Measurements from ENCODE around the gene ZNF549. TPM values are rescaled to one million over a fixed set of nuclear protein-coding genes. Genes with fewer than 3 reads are reported as not detected.
"Not testable (repeated sequence)": the region's sequence is repeated elsewhere in the genome, so short reads cannot be mapped to it uniquely, and the experiment has no call there.

ZNF549 gene
- polyA plus RNA-seq (2013, experiment 1 of 2): 4.6 TPM
- polyA plus RNA-seq (2013, experiment 2 of 2): 4.7 TPM

- Histone ChIP-seq H2BK5ac (ENCODE audit: low read length) (no peak within 1 kb of the TSS), H3K56ac (ENCODE audit: low read length) (peak within 1 kb of the TSS; percentile 86), H2BK120ac (ENCODE audit: low read depth, low read length) (no peak within 1 kb of the TSS), H3K36me3 (ENCODE audit: control insufficient read depth, insufficient read depth, low read length) (no peaks in the 10 kb centered on the region), H3K4me1 (ENCODE audit: control insufficient read depth, low read depth, low read length) (peaks cover 2% of the 10 kb centered on the region), H3K4me3 (ENCODE audit: low read length) (peak within 1 kb of the TSS; percentile 64), H4K8ac (ENCODE audit: low read depth, low read length) (peak within 1 kb of the TSS; percentile 56), H4K5ac (ENCODE audit: low read length) (no peak within 1 kb of the TSS), H3K27ac (ENCODE audit: low read depth, low read length) (peak within 1 kb of the TSS; percentile 39), H3K27me3 (ENCODE audit: insufficient read depth, low read length, poor library complexity) (no peaks in the 10 kb centered on the region), H3K79me1 (ENCODE audit: low read length) (peaks cover 20% of the 10 kb centered on the region), H2BK15ac (replicated peaks; ENCODE audit: low read depth) (no peak within 1 kb of the TSS), H2AK5ac (ENCODE audit: low read length) (no peak within 1 kb of the TSS), H3K23ac (ENCODE audit: low read length) (no peak within 1 kb of the TSS), H3K79me2 (ENCODE audit: control insufficient read depth, insufficient read depth, low read length) (peaks cover 21% of the 10 kb centered on the region), H3K9ac (ENCODE audit: low read length) (peak within 1 kb of the TSS; percentile 77), H3K4ac (ENCODE audit: low read depth, low read length) (no peak within 1 kb of the TSS), H3K18ac (ENCODE audit: low read length) (no peak within 1 kb of the TSS), H3K4me2 (ENCODE audit: low read length) (peak within 1 kb of the TSS; percentile 95)
- WGBS (ENCODE audit: extremely low coverage, insufficient coverage, low lambda C conversion rate): no CpG with 5 or more reads among the region's 64 CpGs
- DNase-seq: peak; percentile 98
Observed at GRCh38 chr19:57527136-57527881, at the start of gene ZNF549. TSS of gene ZNF549 (plus strand) at chr19:57527356. CDS start at chr19:57527574, 218 bp downstream.

- not testable (repeated sequence) for H3K4me2 ChIP-seq (ENCODE audit: low read length); H3K4ac ChIP-seq (ENCODE audit: low read depth, low read length); H4K5ac ChIP-seq (ENCODE audit: low read length); H3K4me1 ChIP-seq (ENCODE audit: control insufficient read depth, low read depth, low read length); H3K27me3 ChIP-seq (ENCODE audit: insufficient read depth, low read length, poor library complexity); H2AK5ac ChIP-seq (ENCODE audit: low read length); H3K36me3 ChIP-seq (ENCODE audit: control insufficient read depth, insufficient read depth, low read length); H3K79me1 ChIP-seq (ENCODE audit: low read length); H2BK120ac ChIP-seq (ENCODE audit: low read depth, low read length); H2BK5ac ChIP-seq (ENCODE audit: low read length); H3K79me2 ChIP-seq (ENCODE audit: control insufficient read depth, insufficient read depth, low read length); H3K23ac ChIP-seq (ENCODE audit: low read length); H4K8ac ChIP-seq (ENCODE audit: low read depth, low read length); H2BK15ac ChIP-seq (replicated peaks; ENCODE audit: low read depth)
- H3K9ac ChIP-seq (ENCODE audit: low read length): peak within 1 kb of the TSS; percentile 84
- 100% methylated on average over 2 of the region's 69 CpGs for WGBS (ENCODE audit: extremely low coverage, insufficient coverage, low lambda C conversion rate)
- peak within 1 kb of the TSS; percentile 88 for H3K56ac ChIP-seq (ENCODE audit: low read length)
- DNase-seq: peak; percentile 95
- H3K18ac ChIP-seq (ENCODE audit: low read length): peak within 1 kb of the TSS; percentile 54
- H3K4me3 ChIP-seq (ENCODE audit: low read length): peak within 1 kb of the TSS; percentile 80
- H3K27ac ChIP-seq (ENCODE audit: low read depth, low read length): peak within 1 kb of the TSS; percentile 46
Observed at GRCh38 chr19:57487477-57488298, 39.5 kb upstream of the ZNF549 start, which contains the start of gene ZNF419. TSS of gene ZNF419 (plus strand) at chr19:57487750. CDS start at chr19:57487951, 201 bp downstream.

- not testable (repeated sequence) for H3K56ac ChIP-seq (ENCODE audit: low read length); H3K27ac ChIP-seq (ENCODE audit: low read depth, low read length); DNase-seq; H3K9ac ChIP-seq (ENCODE audit: low read length); H3K4me1 ChIP-seq (ENCODE audit: control insufficient read depth, low read depth, low read length); H2BK120ac ChIP-seq (ENCODE audit: low read depth, low read length); H3K36me3 ChIP-seq (ENCODE audit: control insufficient read depth, insufficient read depth, low read length); H3K4me3 ChIP-seq (ENCODE audit: low read length); H2AK5ac ChIP-seq (ENCODE audit: low read length); H3K79me2 ChIP-seq (ENCODE audit: control insufficient read depth, insufficient read depth, low read length); H3K27me3 ChIP-seq (ENCODE audit: insufficient read depth, low read length, poor library complexity); H3K18ac ChIP-seq (ENCODE audit: low read length); H3K4ac ChIP-seq (ENCODE audit: low read depth, low read length); H2BK5ac ChIP-seq (ENCODE audit: low read length); H2BK15ac ChIP-seq (replicated peaks; ENCODE audit: low read depth); H4K5ac ChIP-seq (ENCODE audit: low read length); H3K23ac ChIP-seq (ENCODE audit: low read length); H4K8ac ChIP-seq (ENCODE audit: low read depth, low read length); H3K4me2 ChIP-seq (ENCODE audit: low read length); H3K79me1 ChIP-seq (ENCODE audit: low read length)
- WGBS (ENCODE audit: extremely low coverage, insufficient coverage, low lambda C conversion rate): no CpG with 5 or more reads among the region's 1 CpG
Observed at GRCh38 chr19:57488299-57488644, 38.9 kb upstream of the ZNF549 start.

GRCh38 chr19:57499332-57499679 lies 27.9 kb upstream of the ZNF549 start:
- H2BK5ac ChIP-seq (ENCODE audit: low read length); H4K5ac ChIP-seq (ENCODE audit: low read length); H3K36me3 ChIP-seq (ENCODE audit: control insufficient read depth, insufficient read depth, low read length); DNase-seq; H2BK15ac ChIP-seq (replicated peaks; ENCODE audit: low read depth); H3K23ac ChIP-seq (ENCODE audit: low read length); H4K8ac ChIP-seq (ENCODE audit: low read depth, low read length); H3K9ac ChIP-seq (ENCODE audit: low read length); H3K4ac ChIP-seq (ENCODE audit: low read depth, low read length); H3K18ac ChIP-seq (ENCODE audit: low read length); H3K4me1 ChIP-seq (ENCODE audit: control insufficient read depth, low read depth, low read length); H2AK5ac ChIP-seq (ENCODE audit: low read length); H3K4me3 ChIP-seq (ENCODE audit: low read length); H3K56ac ChIP-seq (ENCODE audit: low read length); H3K27me3 ChIP-seq (ENCODE audit: insufficient read depth, low read length, poor library complexity); H2BK120ac ChIP-seq (ENCODE audit: low read depth, low read length); H3K27ac ChIP-seq (ENCODE audit: low read depth, low read length); H3K4me2 ChIP-seq (ENCODE audit: low read length): not testable (repeated sequence)
- peaks cover 12% of the 10 kb centered on the region for H3K79me1 ChIP-seq (ENCODE audit: low read length)
- peaks cover 12% of the 10 kb centered on the region for H3K79me2 ChIP-seq (ENCODE audit: control insufficient read depth, insufficient read depth, low read length)

- H2BK120ac ChIP-seq (ENCODE audit: low read depth, low read length); H2AK5ac ChIP-seq (ENCODE audit: low read length); H2BK5ac ChIP-seq (ENCODE audit: low read length); H3K36me3 ChIP-seq (ENCODE audit: control insufficient read depth, insufficient read depth, low read length); H4K5ac ChIP-seq (ENCODE audit: low read length); H2BK15ac ChIP-seq (replicated peaks; ENCODE audit: low read depth); H3K4ac ChIP-seq (ENCODE audit: low read depth, low read length); H3K27me3 ChIP-seq (ENCODE audit: insufficient read depth, low read length, poor library complexity); H3K4me1 ChIP-seq (ENCODE audit: control insufficient read depth, low read depth, low read length); H3K27ac ChIP-seq (ENCODE audit: low read depth, low read length); H4K8ac ChIP-seq (ENCODE audit: low read depth, low read length); H3K23ac ChIP-seq (ENCODE audit: low read length); H3K18ac ChIP-seq (ENCODE audit: low read length): not testable (repeated sequence)
- Histone ChIP-seq H3K79me2 (ENCODE audit: control insufficient read depth, insufficient read depth, low read length) (peaks cover 12% of the 10 kb centered on the region), H3K4me3 (ENCODE audit: low read length) (peak within 1 kb of the TSS; percentile 68), H3K4me2 (ENCODE audit: low read length) (peak within 1 kb of the TSS; percentile 35), H3K9ac (ENCODE audit: low read length) (peak within 1 kb of the TSS; percentile 82), H3K56ac (ENCODE audit: low read length) (peak within 1 kb of the TSS; percentile 89), H3K79me1 (ENCODE audit: low read length) (peaks cover 12% of the 10 kb centered on the region)
- WGBS (ENCODE audit: extremely low coverage, insufficient coverage, low lambda C conversion rate): 100% methylated on average over 2 of the region's 69 CpGs
- peak; percentile 98 for DNase-seq
Observed at GRCh38 chr19:57499680-57500395, 27.3 kb upstream of the ZNF549 start, which contains the start of gene ZNF773. TSS of gene ZNF773 (plus strand) at chr19:57499938. CDS start at chr19:57500081, 143 bp downstream.

All from mesendoderm (in vitro differentiated cells).